HG02870 (cell line): ENCODE measurements around the gene SLC26A11.
A peak's percentile ranks its signal among the peaks of the same experiment; 100 is the strongest.

Experiments
- ATAC-seq: cut with Tn5 transposase; IDR thresholded peaks from one replicate; pipeline ENCODE4 v1.9.1; 2021; ENCODE audit warnings: mild to moderate bottlenecking, moderate library complexity; ENCODE audit not compliant: unreplicated experiment

The SLC26A11 gene

DNA sequence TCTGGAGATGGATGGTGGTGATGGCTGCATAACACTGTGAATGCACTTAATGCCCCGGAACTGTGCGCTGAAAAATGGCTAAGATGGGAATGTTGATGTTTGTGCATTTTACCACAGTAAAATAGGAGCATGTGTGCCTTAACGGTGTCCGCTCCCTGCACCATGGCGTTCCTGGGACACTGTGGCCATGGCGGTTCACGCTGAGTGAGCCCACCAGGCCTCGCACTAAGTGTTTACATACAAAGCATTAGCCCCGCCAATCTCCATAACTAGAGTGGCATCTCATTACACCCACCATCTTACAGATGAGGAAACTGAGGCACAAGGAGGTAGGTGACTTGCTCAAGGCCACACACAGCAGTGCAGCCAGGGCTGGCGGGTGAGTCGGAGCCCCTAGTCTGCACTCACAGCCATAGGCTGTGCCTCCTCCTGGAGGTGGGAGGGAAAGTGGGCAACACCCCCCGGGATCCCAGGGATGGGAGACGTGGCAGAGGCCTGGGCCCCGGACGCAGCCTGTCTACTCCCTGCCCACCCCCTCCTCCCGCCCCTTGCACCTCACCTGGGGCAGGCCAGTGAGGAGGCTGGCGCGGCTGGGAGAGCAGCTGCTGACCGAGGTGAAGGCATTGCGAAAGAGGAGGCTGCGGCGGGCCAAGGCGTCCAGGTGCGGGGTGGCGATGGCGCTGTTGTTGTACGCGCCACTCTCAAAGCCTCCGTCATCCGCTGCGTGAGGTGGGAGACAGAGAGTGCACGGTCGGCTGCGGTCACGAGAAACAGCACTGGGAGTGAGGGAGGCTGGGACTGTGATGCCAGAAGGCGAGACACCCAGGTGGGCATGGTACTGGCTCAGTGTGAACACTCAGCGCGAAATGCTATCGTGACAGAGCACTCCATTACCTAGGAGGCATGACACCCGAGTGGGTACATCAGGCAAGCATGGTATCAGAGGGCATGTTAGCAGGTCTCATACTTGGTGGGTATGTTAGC is 3.5 kb upstream of the SLC26A11 start:
- no peak for ATAC-seq

DNA sequence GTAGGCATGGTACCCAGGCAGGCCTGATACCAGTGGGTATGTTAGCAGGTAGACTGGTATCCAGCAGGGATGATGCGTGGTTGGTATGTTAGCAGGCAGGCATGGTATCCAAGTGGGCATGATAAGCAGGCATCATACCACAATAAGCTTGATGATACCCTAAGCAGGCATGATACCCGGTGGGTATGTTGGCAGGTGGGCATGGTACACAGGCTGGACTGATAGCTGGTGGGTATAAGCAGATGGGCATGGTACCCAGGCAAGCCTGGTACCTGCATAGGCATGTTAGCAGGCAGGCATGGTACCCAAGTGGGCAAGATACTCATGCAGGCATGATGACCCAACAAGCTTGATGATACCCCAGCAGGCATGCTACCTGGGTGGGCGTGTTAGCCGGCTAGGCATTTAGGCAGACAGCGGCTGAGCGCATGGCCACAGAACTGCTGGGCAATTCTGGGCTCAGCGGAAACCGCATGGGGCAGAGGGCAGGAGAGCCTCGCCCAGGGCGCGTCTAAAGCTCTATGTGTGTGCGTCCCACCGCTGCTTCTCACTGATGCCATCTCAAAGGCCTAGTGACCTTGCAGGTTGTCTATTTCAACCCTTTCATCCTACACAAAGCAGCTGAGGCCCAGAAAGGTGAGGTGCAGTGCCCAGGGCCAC is 2.4 kb upstream of the SLC26A11 start:
- ATAC-seq, result no peak

DNA sequence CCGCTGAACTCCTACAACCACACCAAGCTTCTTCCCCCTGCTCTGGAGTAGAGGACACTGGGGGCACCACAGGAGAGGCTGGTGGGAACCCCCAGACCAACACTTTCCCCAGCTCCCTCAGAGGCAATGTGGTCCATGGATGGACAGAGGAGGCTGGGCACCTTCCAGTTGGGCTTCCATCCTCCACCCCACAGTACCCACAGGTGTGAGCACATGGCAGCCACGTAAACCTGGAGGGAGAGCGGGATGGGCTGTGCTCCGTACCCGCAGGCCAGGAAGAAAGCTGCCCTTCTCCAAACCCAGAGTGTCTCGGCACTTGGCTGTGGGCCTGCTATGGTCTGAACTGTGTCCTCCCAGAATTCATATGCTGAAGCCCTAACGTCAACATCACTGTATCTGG is 1.8 kb upstream of the SLC26A11 start:
- no peak for ATAC-seq

DNA sequence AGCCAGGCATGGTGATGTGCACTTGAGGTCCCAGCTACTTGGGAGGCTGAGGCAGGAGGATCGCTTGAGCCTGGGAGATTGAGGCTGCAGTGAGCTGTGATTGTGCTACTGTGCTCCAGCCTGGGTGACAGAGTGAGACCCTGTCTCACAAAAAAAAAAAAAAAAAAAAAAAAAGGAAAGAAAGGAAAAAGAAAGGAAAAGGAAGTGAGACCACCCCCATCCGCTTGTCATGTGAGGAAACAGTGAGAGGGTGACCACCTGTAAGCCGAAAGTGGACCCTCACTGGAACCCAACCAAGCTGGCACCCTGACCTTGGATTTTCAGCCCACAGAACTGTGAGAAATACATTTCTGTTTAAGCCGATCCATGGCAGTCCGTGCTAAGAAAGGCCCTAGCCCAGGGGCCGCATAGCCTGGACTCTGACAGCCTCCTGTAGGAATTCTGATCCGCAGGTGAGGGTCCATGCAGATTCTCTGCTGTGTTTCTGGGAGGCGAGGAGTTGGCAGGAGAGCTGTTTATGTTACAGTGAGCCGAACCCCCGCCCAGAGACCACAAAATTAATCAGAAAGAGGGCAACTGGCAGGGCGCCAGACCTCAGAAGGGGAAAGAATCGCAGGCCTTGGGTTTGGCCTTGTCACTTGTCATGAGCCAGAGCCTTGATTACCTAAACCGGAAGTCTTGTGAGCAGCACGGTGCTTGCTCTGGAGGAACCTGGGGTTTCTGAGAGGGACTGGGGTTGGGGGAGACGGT is 1.0 kb upstream of the SLC26A11 start:
- ATAC-seq, result peak; percentile 63

DNA sequence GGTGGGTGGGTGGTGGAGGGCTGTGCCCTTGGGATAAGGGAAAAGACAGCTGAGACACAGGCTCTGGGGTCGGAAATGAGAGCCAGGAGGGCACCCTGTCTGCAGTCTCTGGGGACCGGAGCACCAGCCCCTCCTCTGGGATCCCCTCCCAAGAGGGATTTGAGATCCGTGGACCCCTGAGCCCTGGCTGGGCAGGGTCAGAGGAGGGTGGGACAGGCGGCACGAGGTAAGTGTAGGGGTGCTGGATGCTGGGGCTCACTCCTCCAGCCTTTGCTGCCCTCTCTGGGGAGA is 519 bp upstream of the SLC26A11 start:
- peak; percentile 17 for ATAC-seq

DNA sequence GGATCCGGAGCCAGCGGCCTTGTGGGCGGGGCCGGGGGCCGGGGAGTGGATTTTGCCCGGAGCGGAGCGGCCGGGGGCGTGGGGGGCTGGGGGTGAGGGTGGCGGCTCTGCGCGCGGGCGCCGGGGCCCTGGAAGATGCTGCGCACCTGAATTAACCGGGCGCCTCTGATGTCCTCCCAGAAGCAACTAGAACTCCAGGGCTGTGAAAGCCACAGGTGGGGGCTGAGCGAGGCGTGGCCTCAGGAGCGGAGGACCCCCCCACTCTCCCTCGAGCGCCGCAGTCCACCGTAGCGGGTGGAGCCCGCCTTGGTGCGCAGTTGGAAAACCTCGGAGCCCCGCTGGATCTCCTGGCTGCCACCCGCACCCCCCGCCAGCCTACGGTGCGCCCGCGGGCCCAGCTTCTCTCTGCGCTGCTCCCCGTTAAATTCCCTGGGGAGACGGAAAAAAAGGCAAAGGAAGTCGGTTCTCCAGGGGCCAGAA is 549 bp downstream of the SLC26A11 start:
- ATAC-seq, result no peak

DNA sequence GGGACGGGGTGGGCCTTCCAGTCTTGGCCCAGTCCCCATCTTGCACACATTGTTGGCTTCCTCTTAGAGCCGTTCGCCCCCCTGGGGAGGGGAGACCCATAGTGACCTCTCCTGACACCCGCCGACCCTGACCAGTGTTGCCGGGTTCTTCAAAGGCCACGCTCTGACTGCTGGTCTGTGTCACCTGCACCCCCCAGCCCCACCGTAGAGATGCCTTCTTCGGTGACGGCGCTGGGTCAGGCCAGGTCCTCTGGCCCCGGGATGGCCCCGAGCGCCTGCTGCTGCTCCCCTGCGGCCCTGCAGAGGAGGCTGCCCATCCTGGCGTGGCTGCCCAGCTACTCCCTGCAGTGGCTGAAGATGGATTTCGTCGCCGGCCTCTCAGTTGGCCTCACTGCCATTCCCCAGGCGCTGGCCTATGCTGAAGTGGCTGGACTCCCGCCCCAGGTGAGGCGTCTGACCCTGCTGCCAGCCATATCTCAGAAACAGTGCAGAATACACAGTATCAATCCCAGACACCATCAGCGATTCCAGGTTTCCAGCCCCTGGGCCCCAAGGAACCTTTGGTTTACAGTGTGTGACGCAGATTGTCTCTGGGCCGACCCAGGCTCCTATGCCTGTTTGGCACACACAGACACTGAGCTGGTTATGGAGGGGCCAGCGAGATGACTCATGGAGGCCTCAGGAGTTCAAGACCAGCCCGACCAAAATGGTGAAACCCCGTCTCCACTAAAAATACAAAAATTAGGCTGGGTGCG is 1.3 kb downstream of the SLC26A11 start:
- no peak for ATAC-seq

DNA sequence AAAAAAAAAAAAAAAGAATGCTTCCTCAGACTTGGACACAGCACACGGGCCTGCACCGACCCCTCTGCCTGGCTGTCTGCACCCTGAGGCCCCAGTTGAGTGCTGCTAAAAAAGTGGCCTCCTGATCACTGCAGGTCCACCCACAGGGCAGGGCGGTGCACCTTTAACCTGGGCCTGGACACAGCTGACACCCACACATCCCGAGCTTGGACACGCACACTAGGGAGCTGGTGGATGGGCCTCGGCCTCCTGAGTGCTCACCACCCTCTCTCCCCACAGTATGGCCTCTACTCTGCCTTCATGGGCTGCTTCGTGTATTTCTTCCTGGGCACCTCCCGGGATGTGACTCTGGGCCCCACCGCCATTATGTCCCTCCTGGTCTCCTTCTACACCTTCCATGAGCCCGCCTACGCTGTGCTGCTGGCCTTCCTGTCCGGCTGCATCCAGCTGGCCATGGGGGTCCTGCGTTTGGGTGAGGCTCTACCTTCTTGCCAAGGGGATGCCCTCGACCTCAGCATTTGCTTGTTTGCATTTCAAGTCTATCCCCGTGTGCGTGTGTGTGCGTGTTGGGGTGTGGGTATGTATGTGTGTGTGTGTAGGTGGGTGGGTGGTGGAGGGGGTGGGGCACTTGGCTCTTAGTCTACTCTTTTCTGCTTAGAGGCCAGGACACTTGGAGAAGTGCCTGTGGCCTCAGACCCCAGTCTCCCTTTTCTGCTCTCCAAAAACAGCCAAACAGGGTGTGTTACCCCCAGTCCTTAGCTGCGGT is 2.3 kb downstream of the SLC26A11 start:
- no peak for ATAC-seq

DNA sequence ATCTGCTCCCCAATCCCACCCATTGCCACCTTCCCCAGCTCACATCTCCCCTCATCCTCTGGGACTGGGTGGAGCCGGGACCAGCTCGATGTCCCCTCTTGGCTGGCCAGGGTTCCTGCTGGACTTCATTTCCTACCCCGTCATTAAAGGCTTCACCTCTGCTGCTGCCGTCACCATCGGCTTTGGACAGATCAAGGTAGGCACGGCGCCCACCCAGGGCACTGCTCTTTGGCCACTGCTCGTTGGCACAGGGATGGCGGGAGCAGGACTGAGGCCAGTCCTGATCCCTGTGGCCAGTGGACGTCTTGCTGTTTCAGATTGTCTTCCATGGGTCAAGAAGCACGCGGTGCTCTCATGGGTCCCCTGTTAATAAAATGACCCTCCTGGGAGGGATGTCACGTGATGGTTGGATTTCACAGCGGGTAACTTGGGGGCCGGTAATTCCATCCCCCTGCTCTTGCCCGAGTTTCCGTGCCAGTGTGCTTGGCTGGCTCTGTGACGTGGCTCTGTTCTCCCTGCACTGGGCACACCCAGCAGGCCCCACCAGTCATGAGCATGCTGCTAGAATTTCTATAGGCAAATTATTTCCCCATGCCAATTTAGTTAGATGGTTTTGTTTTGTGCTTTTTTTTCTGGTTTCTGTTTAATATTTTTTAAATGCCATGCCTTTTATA is 3.1 kb downstream of the SLC26A11 start:
- ATAC-seq, result no peak

DNA sequence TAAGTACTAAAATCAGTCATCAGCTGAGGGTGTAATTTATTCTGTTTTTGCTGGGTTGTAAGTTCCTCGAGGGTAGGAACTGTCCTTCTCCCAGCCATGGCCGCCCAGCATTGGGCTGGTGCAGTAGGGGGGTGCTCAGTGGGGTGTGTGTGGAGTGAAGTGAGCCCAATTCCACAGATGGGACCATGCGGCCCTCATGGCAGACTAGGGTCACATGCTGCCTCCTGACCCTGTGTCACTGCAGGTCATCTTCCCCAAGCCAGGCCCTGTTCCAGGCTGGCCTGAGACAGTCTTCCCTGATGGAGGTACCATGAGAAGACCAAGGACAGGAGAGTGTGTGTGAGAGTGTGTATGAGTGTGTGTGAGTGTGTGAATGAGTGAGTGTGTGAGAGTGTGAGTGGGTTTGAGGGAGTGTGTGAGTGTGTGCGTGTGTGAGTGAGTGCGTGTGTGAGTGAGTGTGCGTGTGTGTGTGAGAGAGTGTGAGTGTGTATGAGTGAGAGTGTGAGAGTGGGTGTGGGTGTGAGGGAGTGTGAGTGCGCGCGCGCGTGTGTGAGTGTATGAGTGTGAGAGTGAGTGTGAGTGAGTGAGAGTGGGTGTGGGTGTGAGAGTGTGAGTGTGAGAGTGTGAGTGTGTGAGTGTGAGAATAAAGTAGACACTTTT is 3.7 kb downstream of the SLC26A11 start:
- no peak for ATAC-seq

DNA sequence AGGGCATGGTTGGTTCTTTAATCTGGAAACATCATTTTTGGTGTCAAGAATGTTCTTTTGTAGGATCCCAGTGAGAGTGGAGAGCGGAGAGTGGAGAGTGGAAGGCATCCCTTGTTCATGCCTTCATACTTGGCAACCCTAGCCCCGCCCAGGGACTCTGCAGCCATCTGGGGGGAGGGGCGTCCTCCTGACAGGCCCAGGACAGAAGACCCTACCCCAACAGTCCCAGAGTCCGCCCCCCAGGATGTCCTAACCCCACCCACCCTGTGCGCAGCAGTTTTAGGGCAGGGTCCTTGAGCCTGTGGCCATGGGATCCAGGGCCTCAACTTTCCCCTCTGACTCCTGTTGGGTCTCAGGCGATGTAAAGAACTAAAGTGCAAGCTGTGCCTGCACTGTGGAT is 4.5 kb downstream of the SLC26A11 start:
- ATAC-seq, result no peak

DNA sequence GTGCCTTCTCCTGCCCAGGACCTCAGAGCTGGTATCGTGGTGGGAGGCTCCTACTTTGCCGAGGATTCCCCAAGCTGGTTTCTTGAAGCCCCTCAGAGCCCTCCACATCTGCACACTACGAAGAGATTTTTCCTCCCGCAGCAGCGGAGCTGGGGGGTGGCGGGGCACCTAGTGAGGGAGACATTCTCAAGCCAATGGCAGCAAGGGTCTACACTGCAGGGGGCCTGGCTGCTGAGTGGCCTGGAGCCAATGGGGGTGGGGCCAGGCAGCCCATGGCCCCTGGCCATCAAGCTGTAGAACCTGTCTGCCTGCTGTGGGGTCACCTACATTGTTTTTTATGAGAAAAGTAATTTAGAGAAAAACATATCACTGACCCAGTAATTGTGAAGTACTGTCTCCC is 5.0 kb downstream of the SLC26A11 start:
- no peak for ATAC-seq

DNA sequence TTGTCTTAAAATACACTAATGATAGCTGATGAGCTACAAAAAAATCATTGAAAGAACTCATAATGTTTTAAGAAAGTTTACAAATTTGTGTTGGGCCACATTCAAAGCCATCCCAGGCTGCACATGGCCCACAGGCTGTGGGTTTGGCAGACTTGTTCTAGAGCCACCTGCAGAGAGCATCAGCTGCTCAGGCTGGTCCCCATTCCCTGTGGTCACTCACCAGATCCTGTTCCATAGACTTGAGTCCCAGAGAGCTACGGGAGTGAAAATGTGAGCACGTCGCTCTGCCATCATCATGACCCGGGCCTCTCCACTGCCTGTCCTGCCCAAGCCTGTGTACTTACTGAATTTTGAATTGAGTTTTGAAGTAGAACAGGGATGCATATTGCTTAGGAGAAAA is 6.9 kb downstream of the SLC26A11 start:
- no peak for ATAC-seq

DNA sequence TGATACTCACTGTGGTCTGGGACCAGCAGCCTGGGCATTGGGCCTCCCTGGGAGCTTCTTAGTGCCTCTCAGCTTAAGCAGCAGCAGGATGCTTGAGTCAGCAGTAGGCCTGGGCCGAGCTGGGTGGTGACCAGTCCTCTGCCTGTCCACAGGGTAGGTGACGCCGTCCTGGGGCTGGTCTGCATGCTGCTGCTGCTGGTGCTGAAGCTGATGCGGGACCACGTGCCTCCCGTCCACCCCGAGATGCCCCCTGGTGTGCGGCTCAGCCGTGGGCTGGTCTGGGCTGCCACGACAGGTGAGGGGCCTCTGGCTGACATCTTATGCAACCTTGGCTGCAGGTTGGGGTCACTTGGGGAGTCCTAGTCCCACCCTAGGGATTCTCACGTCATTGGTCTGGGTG is 7.4 kb downstream of the SLC26A11 start:
- ATAC-seq, result no peak

DNA sequence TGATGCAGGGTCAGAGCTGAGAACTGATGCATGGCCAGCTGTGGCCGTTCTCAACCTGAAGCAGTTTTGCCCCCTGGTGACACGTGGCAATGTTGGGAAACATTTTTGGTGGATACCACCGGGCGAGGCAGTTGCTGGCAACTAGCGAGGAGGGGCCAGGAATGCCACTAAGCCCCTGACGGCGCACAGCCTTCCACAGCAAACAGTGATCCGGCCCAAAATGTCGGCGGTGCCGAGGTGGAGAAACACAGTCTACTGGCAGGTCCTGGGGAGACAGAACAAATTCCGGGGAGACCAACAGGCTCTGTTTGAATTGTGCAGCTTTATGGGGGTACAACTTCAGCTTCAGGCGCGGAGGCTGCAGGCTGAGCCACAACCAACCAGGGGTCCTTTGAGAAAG is 8.2 kb downstream of the SLC26A11 start:
- ATAC-seq, result no peak

DNA sequence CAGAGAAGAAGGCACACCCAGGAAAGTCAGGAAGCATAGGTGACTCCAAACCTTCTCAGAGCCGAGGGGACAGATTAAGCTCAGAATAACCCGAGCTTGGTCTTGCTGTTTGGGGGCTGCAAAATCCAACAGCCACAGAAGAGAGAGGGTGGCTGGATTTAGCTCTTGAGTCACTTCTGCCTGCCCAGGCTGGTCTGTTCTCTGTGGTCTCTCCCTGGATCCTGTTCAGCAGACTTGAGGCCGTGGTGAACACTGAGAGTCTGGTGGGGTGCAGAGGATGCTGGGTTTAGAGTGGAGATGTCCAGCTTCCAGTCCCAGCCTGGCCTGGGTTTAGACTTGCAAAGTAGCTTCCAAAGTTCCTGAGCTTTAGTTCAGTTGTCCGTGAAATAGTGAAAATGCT is 8.8 kb downstream of the SLC26A11 start:
- no peak for ATAC-seq

DNA sequence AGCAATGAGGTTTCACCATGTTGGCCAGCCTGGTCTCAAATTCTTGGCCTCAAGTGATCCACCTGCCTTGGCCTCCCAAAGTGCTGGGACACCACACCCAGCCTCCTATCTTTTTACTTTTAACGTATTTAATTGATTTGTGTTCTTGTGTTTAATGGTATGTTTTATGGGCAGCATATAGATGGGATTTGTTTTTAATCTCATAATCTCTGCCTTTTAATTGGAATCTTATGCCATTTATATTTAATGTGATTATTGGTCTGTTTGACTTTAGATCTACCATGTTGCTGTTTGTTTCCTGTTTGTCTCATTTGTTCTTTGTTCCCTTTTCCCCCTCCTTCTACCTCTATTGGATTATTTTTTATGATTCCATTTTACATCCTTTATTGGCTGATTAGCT is 12.2 kb downstream of the SLC26A11 start:
- ATAC-seq, result no peak

DNA sequence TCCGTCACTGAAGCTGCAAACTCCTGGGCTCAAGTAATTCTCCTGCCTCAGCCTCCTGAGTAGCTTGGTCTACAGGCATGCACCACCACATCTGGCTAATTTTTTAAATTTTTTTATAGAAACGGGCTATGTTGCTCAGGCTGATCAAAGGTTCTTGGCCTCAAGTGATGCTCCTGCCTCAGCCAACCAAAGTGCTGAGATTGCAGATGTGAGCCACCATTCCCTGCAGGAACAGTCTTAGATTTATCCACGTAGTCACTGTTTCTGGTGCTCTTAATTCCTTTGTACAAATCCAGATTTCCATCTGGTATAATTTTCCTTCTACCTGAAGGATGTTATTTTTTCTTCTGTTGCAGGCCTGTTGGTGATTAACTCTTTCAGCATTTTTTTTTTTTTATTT is 13.0 kb downstream of the SLC26A11 start:
- no peak for ATAC-seq

DNA sequence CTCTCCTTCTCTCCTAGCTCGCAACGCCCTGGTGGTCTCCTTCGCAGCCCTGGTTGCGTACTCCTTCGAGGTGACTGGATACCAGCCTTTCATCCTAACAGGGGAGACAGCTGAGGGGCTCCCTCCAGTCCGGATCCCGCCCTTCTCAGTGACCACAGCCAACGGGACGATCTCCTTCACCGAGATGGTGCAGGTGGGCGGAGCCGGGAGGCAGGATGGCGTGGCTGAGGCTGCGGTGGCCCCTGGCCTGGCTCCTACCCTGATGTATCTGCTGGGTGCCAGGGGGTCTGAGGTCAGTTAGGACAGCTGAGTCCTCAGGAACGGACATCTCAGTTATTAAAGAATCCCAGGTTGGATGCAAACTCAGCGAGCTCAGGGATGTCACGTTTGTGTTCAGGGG is 16.7 kb downstream of the SLC26A11 start:
- ATAC-seq, result no peak
